Effector memory CD8-positive, alpha-beta T cell (primary cell): ENCODE data around the gene BLM.
A peak's percentile ranks its signal among the peaks of the same experiment; 100 is the strongest.
"Not testable (repeated sequence)": the region's sequence is repeated elsewhere in the genome, so short reads cannot be mapped to it uniquely, and the experiment has no call there.

Source experiments
- ATAC-seq: fragments of 150-1000 bp; cut with Tn5 transposase; replicated peaks from 2 replicates; pipeline ENCODE4 v1.10.0; 2021; ENCODE audit warnings: mild to moderate bottlenecking, moderate library complexity
- DNase-seq, 3 experiments: peaks; one replicate each; pipeline ENCODE4 v3.0.0; 2021
- H3K27ac Mint-ChIP-seq, 2 donors: one replicate each; pipeline ENCODE4 v1.8.0; 2022; ENCODE audit warnings: mild to moderate bottlenecking in 2 of 2, mixed read lengths in 2 of 2, moderate library complexity in 2 of 2
- H3K27me3 Mint-ChIP-seq, 2 donors: one replicate each; pipeline ENCODE4 v1.8.0; 2022; ENCODE audit warnings: mixed read lengths in 2 of 2
- H3K36me3 Mint-ChIP-seq: one replicate; pipeline ENCODE4 v1.8.0; 2022; ENCODE audit warnings: mild to moderate bottlenecking, moderate library complexity, mixed read lengths; ENCODE audit not compliant: insufficient read depth
- H3K4me1 Mint-ChIP-seq, 2 donors: one replicate each; pipeline ENCODE4 v1.8.0; 2022; ENCODE audit warnings: low read depth in 2 of 2, mixed read lengths in 2 of 2
- H3K4me3 Mint-ChIP-seq, 2 donors: one replicate each; pipeline ENCODE4 v1.8.0; 2022; ENCODE audit warnings: mild to moderate bottlenecking in 2 of 2, mixed read lengths in 2 of 2, moderate library complexity in 2 of 2
- H3K9me3 Mint-ChIP-seq, 2 donors: one replicate each; pipeline ENCODE4 v1.8.0; 2022; ENCODE audit warnings: mixed read lengths in 2 of 2

The BLM gene

DNA sequence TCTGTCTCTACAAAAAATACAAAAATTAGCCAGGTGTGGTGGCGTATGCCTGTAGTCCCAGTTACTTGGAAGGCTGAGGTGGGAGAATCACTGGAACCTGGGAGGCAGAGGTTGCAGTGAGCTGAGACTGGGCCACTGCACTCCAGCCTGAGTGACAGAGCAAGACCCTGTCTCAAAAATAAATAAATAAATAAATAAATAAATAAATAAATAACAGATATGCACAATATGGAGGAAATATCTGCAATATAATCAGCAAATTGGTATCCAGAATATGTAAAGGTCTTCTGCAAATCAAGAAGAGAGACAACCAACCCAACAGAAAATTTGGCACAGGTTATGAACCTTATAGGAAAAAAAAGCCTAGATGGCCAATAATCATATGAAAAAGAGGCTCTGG, 132.3 kb downstream of the BLM start:
- not testable (repeated sequence) for H3K4me3 Mint-ChIP-seq, H3K27ac Mint-ChIP-seq, DNase-seq, H3K9me3 Mint-ChIP-seq, H3K27me3 Mint-ChIP-seq, ATAC-seq
- peaks cover 19 to 33% of the 10 kb centered on the region in 2 donors for H3K4me1 Mint-ChIP-seq
- H3K36me3 Mint-ChIP-seq = peaks cover 31% of the 10 kb centered on the region

DNA sequence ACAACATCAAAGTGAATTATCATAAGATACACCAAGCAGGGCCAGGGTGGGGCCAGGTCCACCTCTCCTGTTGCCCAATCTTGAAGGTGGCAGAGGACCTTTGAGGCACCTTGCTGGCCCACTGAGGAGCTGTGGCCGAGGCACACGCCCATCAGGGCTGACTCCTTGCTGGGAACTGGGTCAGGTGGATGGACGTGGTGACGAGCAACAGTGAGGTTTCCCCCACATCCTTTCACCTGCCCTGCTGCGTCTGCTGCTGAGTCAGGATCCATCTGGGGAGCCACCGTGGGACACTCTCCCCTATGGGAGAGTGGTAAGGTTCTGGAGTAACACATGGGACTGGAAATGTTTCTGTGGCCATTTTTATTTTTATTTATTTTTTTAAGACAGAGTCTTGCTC, 134.0 kb downstream of the BLM start:
- Mint-ChIP-seq H3K27ac (peak overlapping the region; percentile 86 to 97), H3K9me3 (no peaks in the 10 kb centered on the region), H3K27me3 (peaks cover 7 to 8% of the 10 kb centered on the region in 2 donors), H3K4me1 (peaks cover 19 to 41% of the 10 kb centered on the region in 2 donors), H3K36me3 (peaks cover 36% of the 10 kb centered on the region), H3K4me3 (peak overlapping the region; percentile 58 to 80)
- ATAC-seq (peak; percentile 66), DNase-seq (peak in 2 of 3 experiments; percentile 57 to 59)

DNA sequence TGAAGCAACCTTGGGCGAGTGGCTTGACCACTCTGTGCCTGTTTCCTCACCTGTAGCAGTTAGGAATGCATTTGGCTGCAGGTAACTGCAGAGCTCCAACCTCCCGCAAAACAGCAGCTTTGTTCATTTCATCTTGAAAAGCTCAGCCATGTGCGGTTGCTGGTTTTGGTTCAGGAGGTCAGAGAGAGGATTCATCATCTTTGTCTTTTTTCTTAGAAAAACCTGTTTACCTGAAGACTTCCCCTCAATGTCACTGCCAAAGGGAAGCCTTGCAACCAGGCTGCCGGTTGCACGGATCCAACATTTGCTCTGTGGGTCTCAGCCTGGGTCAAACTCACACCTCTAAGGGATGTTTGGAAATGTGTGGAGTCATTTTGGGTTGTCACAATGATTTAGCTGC, 134.8 kb downstream of the BLM start:
- H3K4me3 Mint-ChIP-seq = peak overlapping the region; percentile 65 to 80
- ATAC-seq (no peak), DNase-seq (no peak)
- peaks cover 27 to 50% of the 10 kb centered on the region in 2 donors for H3K4me1 Mint-ChIP-seq
- peaks cover 43% of the 10 kb centered on the region for H3K36me3 Mint-ChIP-seq
- peaks cover 7 to 8% of the 10 kb centered on the region in 2 donors for H3K27me3 Mint-ChIP-seq
- peak overlapping the region; percentile 86 to 97 for H3K27ac Mint-ChIP-seq
- no peaks in the 10 kb centered on the region for H3K9me3 Mint-ChIP-seq

DNA sequence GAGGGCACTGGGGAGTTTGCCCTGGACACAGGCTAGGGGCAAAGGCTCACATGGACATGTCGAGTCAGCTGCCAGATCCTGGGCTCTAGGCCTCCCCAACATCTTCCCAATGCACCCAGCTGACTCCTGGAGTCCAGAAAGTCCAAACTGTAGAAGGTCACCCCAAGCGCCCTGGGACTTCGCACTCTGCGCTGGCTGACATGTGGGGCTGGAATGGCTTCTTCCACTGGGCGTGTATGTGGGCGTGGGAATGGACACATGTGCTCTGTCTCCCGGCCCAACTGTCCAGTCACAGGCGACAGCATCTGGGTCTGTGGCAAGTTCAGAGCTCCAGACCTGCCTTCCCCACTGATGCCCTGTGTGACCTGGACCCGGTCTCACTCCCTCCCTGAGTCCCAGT, 138.0 kb downstream of the BLM start:
- peaks cover 27 to 64% of the 10 kb centered on the region in 2 donors for H3K4me1 Mint-ChIP-seq

DNA sequence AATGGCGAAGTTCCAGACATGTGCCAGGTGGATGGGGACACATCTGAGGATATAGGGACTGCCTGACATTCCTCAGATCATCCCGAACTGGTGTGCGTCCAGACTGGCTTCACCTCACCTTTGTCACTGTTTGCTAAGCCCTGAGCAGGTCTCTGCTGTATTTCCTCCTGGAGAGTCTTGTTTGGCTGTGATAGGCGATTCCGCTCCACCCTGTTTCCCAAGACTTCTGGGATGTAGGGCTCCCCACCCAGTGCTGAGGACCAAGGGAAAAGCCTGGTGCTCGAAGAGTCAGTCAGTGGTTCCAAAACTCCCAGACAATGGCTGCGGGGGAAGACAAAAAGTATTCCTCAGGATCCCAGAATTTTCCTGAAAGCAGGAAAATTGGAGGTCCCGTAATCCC, 140.2 kb downstream of the BLM start:
- H3K4me3 Mint-ChIP-seq = peak overlapping the region in 1 of 2 donors; percentile 51
- peaks cover 18 to 50% of the 10 kb centered on the region in 2 donors for H3K4me1 Mint-ChIP-seq
- H3K9me3 Mint-ChIP-seq = no peaks in the 10 kb centered on the region
- H3K36me3 Mint-ChIP-seq = peaks cover 30% of the 10 kb centered on the region
- ATAC-seq (no peak), DNase-seq (no peak)
- H3K27ac Mint-ChIP-seq = peak overlapping the region; percentile 29 to 85
- H3K27me3 Mint-ChIP-seq = no peaks in the 10 kb centered on the region

More for the DNA sequence above, 138.0 kb downstream of the BLM start:
- DNase-seq (no peak), ATAC-seq (no peak)
- Mint-ChIP-seq H3K4me3 (peak overlapping the region in 1 of 2 donors; percentile 48), H3K27me3 (peaks cover 7 to 8% of the 10 kb centered on the region in 2 donors), H3K27ac (peak overlapping the region; percentile 56 to 85), H3K36me3 (peaks cover 45% of the 10 kb centered on the region), H3K9me3 (no peaks in the 10 kb centered on the region)

DNA sequence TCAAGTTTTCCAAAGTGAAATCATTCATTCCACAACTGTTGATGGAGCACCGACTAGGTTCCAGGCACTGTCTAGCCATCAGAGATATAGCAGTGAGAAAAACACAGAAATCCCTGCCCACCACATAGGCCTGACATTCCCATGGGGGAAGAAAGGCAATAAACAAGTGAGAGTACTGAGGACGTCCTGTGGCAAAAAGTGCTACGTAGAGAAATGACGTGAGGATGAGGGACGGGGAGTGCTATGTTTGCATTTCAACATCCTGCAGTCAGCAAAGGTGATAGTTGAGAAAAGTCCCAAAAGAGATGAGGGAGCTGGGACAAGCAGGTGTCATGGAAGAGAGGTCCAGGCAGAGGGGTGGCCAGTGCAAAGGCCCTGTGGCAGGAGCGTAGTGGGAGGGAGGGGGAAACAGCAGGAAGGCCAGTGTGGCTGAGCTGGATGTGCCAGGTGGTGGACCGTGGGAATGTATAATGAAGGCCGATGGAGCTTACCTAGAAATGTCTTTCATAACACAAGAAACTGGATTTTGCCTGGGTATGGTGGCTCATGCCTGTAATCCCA, 140.8 kb downstream of the BLM start:
- Mint-ChIP-seq H3K27me3 (no peaks in the 10 kb centered on the region), H3K4me3 (peak overlapping the region in 1 of 2 donors; percentile 51), H3K36me3 (peaks cover 24% of the 10 kb centered on the region), H3K4me1 (peaks cover 12 to 43% of the 10 kb centered on the region in 2 donors), H3K27ac (peak overlapping the region; percentile 29 to 85), H3K9me3 (no peaks in the 10 kb centered on the region)
- DNase-seq (no peak), ATAC-seq (peak; percentile 4)

DNA sequence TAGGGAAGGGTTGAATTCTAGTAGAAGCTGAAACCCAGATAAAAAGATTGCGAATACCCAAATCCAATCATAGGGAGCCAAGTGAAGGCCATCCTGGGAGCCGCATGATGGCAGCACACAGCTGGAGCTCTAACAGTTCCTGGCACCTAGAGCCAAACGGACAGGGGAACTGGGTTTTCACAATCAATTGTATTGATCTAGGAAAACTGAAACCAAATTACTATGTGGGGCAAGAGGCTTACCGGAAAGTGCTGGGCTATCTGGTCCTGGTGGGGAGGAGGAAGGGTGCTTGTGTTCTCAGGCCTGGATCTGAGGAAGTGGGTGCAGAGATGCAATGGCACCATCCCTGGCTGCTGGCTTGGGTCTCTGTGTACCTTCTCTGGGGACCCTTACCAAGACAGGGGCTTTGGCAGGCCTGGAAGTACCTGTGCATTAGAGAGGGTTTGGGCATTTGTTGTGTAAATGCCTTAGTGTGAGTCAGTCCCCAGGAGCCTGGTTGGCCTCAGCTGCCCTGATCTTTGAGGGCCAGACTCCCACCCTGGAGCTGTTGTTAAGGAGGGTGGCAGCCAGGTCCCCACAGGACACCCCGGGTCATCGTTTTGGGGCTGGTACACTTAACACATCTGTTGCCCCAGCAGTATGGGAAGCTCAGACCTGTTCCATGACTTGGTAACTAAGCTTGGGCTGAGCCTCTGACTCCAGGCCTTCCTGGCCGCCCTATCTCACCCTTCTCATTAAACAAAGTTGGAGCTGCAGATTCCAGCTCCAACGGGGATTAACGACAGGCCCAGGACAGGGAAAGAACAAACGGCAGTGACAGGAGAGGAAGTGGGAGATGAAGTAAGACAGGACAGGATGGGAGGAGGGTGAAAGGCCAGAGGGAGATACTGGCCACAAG, 142.3 kb downstream of the BLM start:
- H3K27me3 Mint-ChIP-seq = no peaks in the 10 kb centered on the region
- DNase-seq (no peak), ATAC-seq (no peak)
- peaks cover 8 to 36% of the 10 kb centered on the region in 2 donors for H3K4me1 Mint-ChIP-seq
- H3K27ac Mint-ChIP-seq = peak overlapping the region in 1 of 2 donors; percentile 80
- H3K4me3 Mint-ChIP-seq = peak overlapping the region in 1 of 2 donors; percentile 36
- H3K9me3 Mint-ChIP-seq = no peaks in the 10 kb centered on the region
- peaks cover 14% of the 10 kb centered on the region for H3K36me3 Mint-ChIP-seq

DNA sequence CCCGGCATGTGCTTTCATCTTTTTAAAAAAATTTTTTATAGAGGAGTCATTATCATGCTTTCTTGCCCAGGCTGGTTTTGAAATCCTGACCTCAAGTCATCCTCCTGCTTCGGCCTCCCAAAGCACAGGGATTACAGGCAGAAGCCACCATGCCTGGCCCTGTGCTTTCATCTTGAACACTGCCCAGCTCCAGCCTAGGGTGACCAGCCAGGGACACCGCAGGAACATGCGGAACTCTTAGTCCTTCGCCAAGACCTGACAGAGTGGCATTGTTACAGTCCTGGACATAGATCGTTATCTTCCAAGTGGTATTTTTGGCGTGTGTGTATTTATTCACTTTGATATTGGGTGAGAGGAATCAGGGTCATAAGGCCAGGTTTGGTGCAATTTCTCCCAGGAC, 143.3 kb downstream of the BLM start:
- no peaks in the 10 kb centered on the region for H3K27me3 Mint-ChIP-seq
- no peak for DNase-seq
- H3K9me3 Mint-ChIP-seq = no peaks in the 10 kb centered on the region
- peaks cover 8 to 28% of the 10 kb centered on the region in 2 donors for H3K4me1 Mint-ChIP-seq
- ATAC-seq = no peak
- peaks cover 12% of the 10 kb centered on the region for H3K36me3 Mint-ChIP-seq
- no peak overlapping the region for H3K4me3 Mint-ChIP-seq
- peak overlapping the region in 1 of 2 donors; percentile 80 for H3K27ac Mint-ChIP-seq

DNA sequence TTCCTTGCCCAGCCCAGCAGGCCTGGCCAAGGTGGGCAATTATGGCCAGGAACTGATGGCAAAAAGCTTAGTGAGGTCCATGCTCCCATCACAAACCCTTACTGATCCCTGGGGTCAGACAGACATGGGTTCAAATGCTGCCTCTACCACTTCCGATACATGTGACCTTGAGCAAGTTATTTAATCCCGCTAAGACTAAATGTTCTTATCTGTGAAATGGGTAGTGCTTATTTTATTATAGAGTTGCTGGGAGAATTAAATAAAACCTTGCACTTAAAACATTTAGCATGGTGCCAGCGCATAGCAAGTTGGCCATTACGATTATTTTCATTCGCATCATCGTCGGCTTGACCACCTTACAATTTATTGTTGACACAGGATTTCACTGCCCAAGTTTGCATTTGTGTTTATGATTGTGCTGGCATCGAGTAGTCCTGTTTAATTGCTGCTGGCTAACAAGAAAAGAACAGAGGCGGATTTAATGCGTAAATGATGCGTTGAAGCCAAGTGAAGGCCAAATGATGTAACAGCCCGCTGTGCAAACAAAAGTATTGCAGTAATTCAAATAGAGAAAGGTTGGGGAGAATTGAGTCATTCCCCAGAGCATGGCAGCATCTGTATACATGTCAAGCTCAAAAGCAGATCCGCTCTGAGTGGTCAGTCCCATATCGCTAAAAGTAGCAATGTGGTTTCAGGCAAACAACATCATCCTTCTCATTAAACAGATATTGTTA, 144.0 kb downstream of the BLM start:
- DNase-seq = no peak
- peaks cover 9% of the 10 kb centered on the region for H3K36me3 Mint-ChIP-seq
- H3K27me3 Mint-ChIP-seq = no peaks in the 10 kb centered on the region
- no peak for ATAC-seq
- H3K9me3 Mint-ChIP-seq = no peaks in the 10 kb centered on the region
- no peak overlapping the region for H3K4me3 Mint-ChIP-seq
- peaks cover 8 to 24% of the 10 kb centered on the region in 2 donors for H3K4me1 Mint-ChIP-seq
- no peak overlapping the region for H3K27ac Mint-ChIP-seq

DNA sequence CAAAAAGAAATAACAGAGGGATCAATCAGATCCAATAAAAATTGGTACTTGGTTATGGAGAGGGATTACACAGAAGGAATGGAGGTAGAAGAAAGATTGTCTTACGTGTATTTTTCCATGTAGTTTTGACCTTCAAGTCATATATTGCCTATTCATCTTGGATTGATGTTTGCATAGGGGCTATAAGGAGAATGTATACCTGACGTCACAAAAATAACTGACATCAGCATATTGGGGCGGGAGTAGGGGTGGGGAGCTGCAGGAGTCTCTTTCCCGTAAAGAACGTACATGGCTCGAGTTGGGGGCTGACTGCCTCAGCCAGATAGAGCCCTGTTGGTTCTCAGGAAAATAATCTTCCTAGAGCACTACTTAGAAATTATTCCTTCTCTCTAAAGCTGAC, 145.3 kb downstream of the BLM start:
- peaks cover 0 to 15% of the 10 kb centered on the region in 2 donors for H3K4me1 Mint-ChIP-seq
- no peaks in the 10 kb centered on the region for H3K27me3 Mint-ChIP-seq
- ATAC-seq (no peak), DNase-seq (no peak)
- H3K36me3 Mint-ChIP-seq = peaks cover 2% of the 10 kb centered on the region
- H3K27ac Mint-ChIP-seq = no peak overlapping the region
- H3K4me3 Mint-ChIP-seq = no peak overlapping the region
- no peaks in the 10 kb centered on the region for H3K9me3 Mint-ChIP-seq

DNA sequence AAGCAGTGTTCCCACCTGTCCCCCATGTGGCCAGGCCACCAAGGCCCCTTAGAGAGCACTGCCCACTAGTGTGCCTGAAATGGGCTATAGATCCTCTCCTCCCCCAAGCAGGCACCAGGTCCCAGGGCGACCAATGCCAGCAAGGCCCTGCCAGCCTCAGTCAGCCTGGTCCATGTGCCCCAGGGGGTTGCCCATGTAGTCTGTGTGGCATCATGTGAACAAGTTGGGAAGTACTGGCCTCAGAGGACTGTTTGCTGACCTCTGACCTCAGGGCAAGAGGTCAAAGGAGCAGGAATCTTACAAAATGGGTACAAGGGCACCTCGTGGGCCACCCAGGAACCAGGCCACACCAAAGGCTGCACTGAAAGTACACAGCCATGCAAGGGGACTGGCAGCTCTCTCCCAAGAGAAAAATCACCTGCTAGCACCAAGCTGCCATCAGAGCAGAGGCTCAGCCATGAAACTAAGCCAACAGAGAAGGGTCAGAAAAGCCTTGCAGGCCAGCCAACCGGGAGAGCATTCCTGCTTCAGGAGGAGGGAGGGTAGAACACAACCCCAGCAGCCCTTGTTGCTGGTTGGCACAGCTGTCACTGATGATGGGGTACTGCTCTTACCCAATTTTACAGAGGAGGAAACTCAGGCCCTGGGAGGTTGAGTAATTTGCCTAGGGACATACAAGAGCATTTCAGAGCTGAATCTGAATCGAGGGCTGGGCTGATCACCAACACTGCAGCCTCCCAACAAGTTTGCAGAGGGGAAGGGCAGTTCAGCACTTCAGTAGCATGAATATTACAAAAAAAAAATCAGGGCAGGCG, 146.0 kb downstream of the BLM start:
- ATAC-seq (no peak), DNase-seq (no peak)
- Mint-ChIP-seq H3K4me3 (no peak overlapping the region), H3K27ac (no peak overlapping the region), H3K9me3 (no peaks in the 10 kb centered on the region), H3K4me1 (peaks cover 0 to 9% of the 10 kb centered on the region in 2 donors), H3K27me3 (no peaks in the 10 kb centered on the region), H3K36me3 (no peaks in the 10 kb centered on the region)

DNA sequence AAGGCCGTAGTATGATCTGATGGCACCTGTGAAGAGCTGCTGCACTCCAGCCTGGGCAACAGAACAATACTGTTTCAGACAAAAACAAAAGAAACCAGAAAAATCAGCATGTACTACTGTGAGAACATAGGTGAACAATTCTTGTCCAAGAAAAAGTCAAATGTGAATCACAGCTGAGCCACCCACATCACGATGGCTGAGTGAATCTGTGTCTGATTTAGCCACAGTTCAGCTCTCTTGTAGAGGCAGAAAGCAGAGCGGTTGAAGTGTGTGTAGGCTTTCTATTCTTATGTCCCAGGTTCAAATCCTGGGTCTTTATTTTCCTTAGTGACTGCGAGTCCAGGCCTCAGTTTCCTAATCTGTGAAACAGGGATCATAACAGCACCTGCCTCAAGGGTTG, 146.8 kb downstream of the BLM start:
- H3K27me3 Mint-ChIP-seq = no peaks in the 10 kb centered on the region
- no peaks in the 10 kb centered on the region for H3K9me3 Mint-ChIP-seq
- H3K36me3 Mint-ChIP-seq = no peaks in the 10 kb centered on the region
- no peak overlapping the region for H3K27ac Mint-ChIP-seq
- H3K4me1 Mint-ChIP-seq = peaks cover 0 to 9% of the 10 kb centered on the region in 2 donors
- no peak for ATAC-seq
- DNase-seq = no peak
- H3K4me3 Mint-ChIP-seq = no peak overlapping the region

DNA sequence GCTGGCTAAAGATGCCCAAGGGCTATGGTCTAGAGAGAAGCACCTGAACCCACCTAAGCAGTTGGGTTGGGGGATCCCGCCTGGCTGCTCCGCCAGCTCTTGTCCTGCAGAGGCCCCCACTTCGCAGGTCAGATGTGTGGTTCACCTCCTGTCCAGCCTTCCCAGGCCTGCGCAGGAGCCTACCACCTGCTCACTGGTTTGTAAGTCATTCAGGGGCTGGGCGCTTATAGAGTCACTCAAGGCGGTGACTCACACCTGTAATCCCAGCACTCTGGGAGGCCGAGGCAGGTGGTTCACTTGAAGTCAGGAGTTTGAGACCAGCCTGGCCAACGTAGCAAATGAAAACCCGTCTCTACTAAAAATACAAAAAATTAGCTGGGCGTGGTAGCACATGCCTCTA, 147.4 kb downstream of the BLM start:
- peaks cover 5 to 9% of the 10 kb centered on the region in 2 donors for H3K4me1 Mint-ChIP-seq
- ATAC-seq (no peak), DNase-seq (no peak)
- H3K27ac Mint-ChIP-seq = no peak overlapping the region
- no peaks in the 10 kb centered on the region for H3K27me3 Mint-ChIP-seq
- H3K9me3 Mint-ChIP-seq = no peaks in the 10 kb centered on the region
- no peaks in the 10 kb centered on the region for H3K36me3 Mint-ChIP-seq
- no peak overlapping the region for H3K4me3 Mint-ChIP-seq
